IMR-90 (cell line): Measurements from ENCODE around the gene ST6GALNAC2.

Experiments used
- MAZ ChIP-seq: IDR thresholded peaks from 2 replicates; pipeline ENCODE4 v1.6.1; 2012; ENCODE audit warnings: low read depth, mild to moderate bottlenecking, low read length, improper control_type of control experiment, moderate library complexity, borderline replicate concordance
- MXI1 ChIP-seq: IDR thresholded peaks from 2 replicates; pipeline ENCODE4 v1.6.1; 2012; ENCODE audit warnings: low read depth, mild to moderate bottlenecking, low read length, moderate library complexity, borderline replicate concordance
- POLR2A ChIP-seq: IDR thresholded peaks from 2 replicates; pipeline ENCODE4 v1.6.1; 2012; ENCODE audit warnings: mild to moderate bottlenecking, low read depth, low read length
- SMC3 ChIP-seq: fragments of 150-350 bp; IDR thresholded peaks from 2 replicates; pipeline ENCODE4 v1.6.1; 2016; ENCODE audit warnings: low read depth, mild to moderate bottlenecking, antibody characterized with exemption, low read length, moderate library complexity
- TF ChIP-seq, protein P1 (sequence below): conservative IDR thresholded peaks from 2 replicates; pipeline ENCODE4 v1.5.1; 2012; ENCODE audit warnings: mild to moderate bottlenecking, low read depth, low read length, improper control_type of control experiment
- TF ChIP-seq, protein P2 (sequence below): fragments of 150-350 bp; IDR thresholded peaks from 2 replicates; pipeline ENCODE4 v1.6.1; 2016; ENCODE audit warnings: low read depth, mild to moderate bottlenecking, low read length, moderate library complexity, borderline replicate concordance

GRCh38 chr17:76561332-76561731, 24.3 kb downstream of the ST6GALNAC2 start:
- TF ChIP-seq, protein P1, sequence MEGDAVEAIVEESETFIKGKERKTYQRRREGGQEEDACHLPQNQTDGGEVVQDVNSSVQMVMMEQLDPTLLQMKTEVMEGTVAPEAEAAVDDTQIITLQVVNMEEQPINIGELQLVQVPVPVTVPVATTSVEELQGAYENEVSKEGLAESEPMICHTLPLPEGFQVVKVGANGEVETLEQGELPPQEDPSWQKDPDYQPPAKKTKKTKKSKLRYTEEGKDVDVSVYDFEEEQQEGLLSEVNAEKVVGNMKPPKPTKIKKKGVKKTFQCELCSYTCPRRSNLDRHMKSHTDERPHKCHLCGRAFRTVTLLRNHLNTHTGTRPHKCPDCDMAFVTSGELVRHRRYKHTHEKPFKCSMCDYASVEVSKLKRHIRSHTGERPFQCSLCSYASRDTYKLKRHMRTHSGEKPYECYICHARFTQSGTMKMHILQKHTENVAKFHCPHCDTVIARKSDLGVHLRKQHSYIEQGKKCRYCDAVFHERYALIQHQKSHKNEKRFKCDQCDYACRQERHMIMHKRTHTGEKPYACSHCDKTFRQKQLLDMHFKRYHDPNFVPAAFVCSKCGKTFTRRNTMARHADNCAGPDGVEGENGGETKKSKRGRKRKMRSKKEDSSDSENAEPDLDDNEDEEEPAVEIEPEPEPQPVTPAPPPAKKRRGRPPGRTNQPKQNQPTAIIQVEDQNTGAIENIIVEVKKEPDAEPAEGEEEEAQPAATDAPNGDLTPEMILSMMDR = no peak
- TF ChIP-seq MXI1 (no peak), MAZ (no peak), POLR2A (no peak), SMC3 (no peak)
- TF ChIP-seq, protein P2, sequence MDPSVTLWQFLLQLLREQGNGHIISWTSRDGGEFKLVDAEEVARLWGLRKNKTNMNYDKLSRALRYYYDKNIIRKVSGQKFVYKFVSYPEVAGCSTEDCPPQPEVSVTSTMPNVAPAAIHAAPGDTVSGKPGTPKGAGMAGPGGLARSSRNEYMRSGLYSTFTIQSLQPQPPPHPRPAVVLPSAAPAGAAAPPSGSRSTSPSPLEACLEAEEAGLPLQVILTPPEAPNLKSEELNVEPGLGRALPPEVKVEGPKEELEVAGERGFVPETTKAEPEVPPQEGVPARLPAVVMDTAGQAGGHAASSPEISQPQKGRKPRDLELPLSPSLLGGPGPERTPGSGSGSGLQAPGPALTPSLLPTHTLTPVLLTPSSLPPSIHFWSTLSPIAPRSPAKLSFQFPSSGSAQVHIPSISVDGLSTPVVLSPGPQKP = no peak
